Measurements from ENCODE around the gene TOMM70. TPM values are rescaled to one million over a fixed set of nuclear protein-coding genes. Genes with fewer than 3 reads are reported as not detected.
"Not testable (repeated sequence)": the region's sequence is repeated elsewhere in the genome, so short reads cannot be mapped to it uniquely, and the experiment has no call there.

The TOMM70 gene
- total and polyA plus RNA-seq, 2 of the 8 experiments (the other 6 are each of a cell fraction or from before 2014, with no cell fraction given) = 10.9 to 52.1 TPM

GRCh38 chr3:100327377-100327776, 73.5 kb downstream of the TOMM70 start:
- H4K8ac ChIP-seq (ENCODE audit: extremely low read depth, insufficient read depth, low read length); H3K9ac ChIP-seq (replicated peaks in 1 of 4; ENCODE audit: extremely low read depth in 1 of 4, low read depth in 3 of 4, low read length in 3 of 4); H3K56ac ChIP-seq (replicated peaks; ENCODE audit: insufficient read length, low read depth, low read length); H2BK15ac ChIP-seq (ENCODE audit: low read length); POLR2A ChIA-PET (ENCODE audit: partially characterized antibody); H2BK5ac ChIP-seq (ENCODE audit: low read depth, low read length); H3K79me2 ChIP-seq (ENCODE audit: control insufficient read depth in 1 of 2, insufficient read depth in 2 of 2, low read length in 2 of 2); H3K4ac ChIP-seq (replicated peaks; ENCODE audit: insufficient read length, low read depth, low read length); H4K91ac ChIP-seq (replicated peaks; ENCODE audit: insufficient read length, low read length); H2BK12ac ChIP-seq (ENCODE audit: low read depth, low read length); H3K4me1 ChIP-seq (replicated peaks in 1 of 4; ENCODE audit: control insufficient read depth in 3 of 4, insufficient read depth in 4 of 4, low read length in 3 of 4); DNase-seq (ENCODE audit: low read depth in 1 of 2, low spot score in 2 of 2); H2AFZ ChIP-seq (ENCODE audit: low read length); H3K4me3 ChIP-seq (ENCODE audit: extremely low read depth in 1 of 4, insufficient read depth in 2 of 4, low read depth in 3 of 4, low read length in 4 of 4); H3K36me3 ChIP-seq (ENCODE audit: control insufficient read depth in 2 of 4, insufficient read depth in 4 of 4, low read length in 3 of 4); H3K79me1 ChIP-seq (ENCODE audit: low read depth, low read length); H4K20me1 ChIP-seq (replicated peaks in 1 of 2; ENCODE audit: control insufficient read depth in 1 of 2, insufficient read depth in 2 of 2, low read length in 2 of 2); H3K14ac ChIP-seq (ENCODE audit: insufficient read length); H3K27ac ChIP-seq (ENCODE audit: low read depth, low read length); CTCF ChIA-PET (ENCODE audit: partially characterized antibody); FAIRE-seq; H3K23ac ChIP-seq (ENCODE audit: insufficient read length); H3K27me3 ChIP-seq (replicated peaks in 1 of 4; ENCODE audit: control insufficient read depth in 3 of 4, extremely low read depth in 1 of 4, insufficient read depth in 3 of 4, low read length in 3 of 4); H3K4me2 ChIP-seq (ENCODE audit: insufficient read depth in 1 of 2, low read depth in 2 of 2, low read length in 2 of 2); H2AK5ac ChIP-seq (ENCODE audit: low read depth, low read length); H2BK20ac ChIP-seq (ENCODE audit: low read length); H3K9me3 ChIP-seq (ENCODE audit: insufficient read depth in 2 of 2, low read depth in 1 of 2, low read length in 1 of 2); H4K5ac ChIP-seq (ENCODE audit: insufficient read length, low read depth, low read length); H3K18ac ChIP-seq (ENCODE audit: extremely low read depth, low read length); H3K23me2 ChIP-seq (ENCODE audit: low read depth, low read length); H2BK120ac ChIP-seq (replicated peaks; ENCODE audit: low read depth, low read length): not testable (repeated sequence)
- WGBS, 2 experiments (ENCODE audit: extremely low coverage in 1 of 2, insufficient coverage in 1 of 2, insufficient read length in 1 of 2, insufficient replicate concordance in 2 of 2, low coverage in 1 of 2, low lambda C conversion rate in 2 of 2, missing lambda C conversion rate in 1 of 2) = 88% methylated on average over 5 of the region's 5 CpGs; no CpG with 5 or more reads in 1 of the 2 experiments

All from H1 (cell line).